Endothelial cell of umbilical vein (primary cell): Measurements from ENCODE around the gene TTC3. TPM values are rescaled to one million over a fixed set of nuclear protein-coding genes. Genes with fewer than 3 reads are reported as not detected.
A peak's percentile ranks its signal among the peaks of the same experiment; 100 is the strongest.

Experiments used
- BruUV-seq: library from RNA; stranded (reverse); fragments of 400-500 nt; replicated peaks from 2 replicates; lab custom pipeline; 2021; lab: Mats Ljungman, UMichigan
- CTCF ChIA-PET: fragments of 300-600, 350-600 bp; sonication (Branson Sonifier 250); formaldehyde crosslinking; loops from one replicate; lab custom pipeline; 2021; ENCODE audit warnings: antibody characterized with exemption, inconsistent platforms; lab: Charles Lee
- POLR2A ChIA-PET: fragments of 300-600, 350-600 bp; sonication (Branson Sonifier 250); formaldehyde crosslinking; loops from one replicate; lab custom pipeline; 2021; ENCODE audit warnings: antibody characterized with exemption, inconsistent platforms; lab: Charles Lee
- DNase-seq: peaks from one replicate; pipeline ENCODE4 v3.0.0-alpha.2; 2011; ENCODE audit warnings: low read depth, low spot score
- FAIRE-seq: peaks from 2 replicates; lab custom pipeline; 2011; peaks lifted over from hg19 to GRCh38; lab: Jason Lieb, UNC
- H2AFZ ChIP-seq: 2 replicates; pipeline ENCODE4 v1.6.0; 2012; ENCODE audit warnings: low read depth, low read length, control low read depth, inconsistent platforms
- H3K27ac ChIP-seq: 2 replicates; pipeline ENCODE4 v1.5.1; 2011; ENCODE audit warnings: low read depth, mild to moderate bottlenecking, control low read depth, low read length, moderate library complexity; ENCODE audit not compliant: insufficient read depth
- H3K27me3 ChIP-seq, 2 experiments: 2 replicates each; pipeline versions ENCODE4 v1.6.0 to v1.6.1; 2011; ENCODE audit warnings: low read length in 2 of 2, mixed read lengths in 1 of 2; ENCODE audit not compliant: control insufficient read depth in 2 of 2, insufficient read depth in 2 of 2
- H3K36me3 ChIP-seq, 2 experiments: 2 replicates in 1 of 2; 3 replicates in 1 of 2; pipeline ENCODE4 v1.5.1; 2011; ENCODE audit warnings: low read length in 2 of 2, mild to moderate bottlenecking in 1 of 2, moderate library complexity in 1 of 2; ENCODE audit not compliant: control insufficient read depth in 2 of 2, insufficient read depth in 2 of 2; ENCODE audit errors: extremely low read depth in 1 of 2
- H3K4me1 ChIP-seq: 3 replicates; pipeline ENCODE4 v1.5.1; 2011; ENCODE audit warnings: mild to moderate bottlenecking, low read length; ENCODE audit not compliant: control insufficient read depth, insufficient read depth; ENCODE audit errors: extremely low read depth
- H3K4me2 ChIP-seq: 2 replicates; pipeline ENCODE4 v1.6.1; 2011; ENCODE audit warnings: low read length, control low read depth, mixed read lengths; ENCODE audit not compliant: insufficient read depth
- H3K4me3 ChIP-seq, 3 experiments: fragments of 200-600 bp in 1 of 3; sonication (generic), shearing (Covaris generic) in 1 of 3; replicated peaks in 1 of 3; 2 replicates each; pipeline ENCODE4 v1.5.1; 2011 to 2016; ENCODE audit warnings: control low read depth in 3 of 3, low read length in 3 of 3, mild to moderate bottlenecking in 2 of 3, inconsistent platforms in 1 of 3, low read depth in 1 of 3, moderate library complexity in 1 of 3; ENCODE audit not compliant: insufficient read depth in 1 of 3
- H3K79me2 ChIP-seq: 2 replicates; pipeline ENCODE4 v1.6.0; 2012; ENCODE audit warnings: low read length, inconsistent platforms; ENCODE audit not compliant: control insufficient read depth, insufficient read depth
- H3K9ac ChIP-seq: replicated peaks from 2 replicates; pipeline ENCODE3; 2011; ENCODE audit warnings: low read length, control low read depth; ENCODE audit not compliant: insufficient read depth; ENCODE audit errors: extremely low read depth
- H3K9me1 ChIP-seq: replicated peaks from 3 replicates; pipeline ENCODE4 v1.6.0; 2011; ENCODE audit warnings: mild to moderate bottlenecking, low read length; ENCODE audit not compliant: control insufficient read depth, insufficient read depth; ENCODE audit errors: extremely low read depth
- H3K9me3 ChIP-seq: replicated peaks from 2 replicates; pipeline ENCODE4 v1.5.1; 2012; ENCODE audit warnings: low read length, inconsistent platforms; ENCODE audit not compliant: control insufficient read depth, insufficient read depth
- H4K20me1 ChIP-seq: replicated peaks from 2 replicates; pipeline ENCODE3; 2011; ENCODE audit warnings: mild to moderate bottlenecking, low read length; ENCODE audit not compliant: control insufficient read depth, insufficient read depth; ENCODE audit errors: extremely low read depth
- EZH2 ChIP-seq: IDR thresholded peaks from 2 replicates; pipeline ENCODE4 v1.6.1; 2012; ENCODE audit warnings: borderline replicate concordance, low read depth, mild to moderate bottlenecking, moderate library complexity, low read length, inconsistent platforms; ENCODE audit not compliant: severe bottlenecking
- FOS ChIP-seq: IDR thresholded peaks from 2 replicates; pipeline ENCODE4 v1.6.1; 2011; ENCODE audit warnings: mild to moderate bottlenecking, low read length, moderate library complexity, borderline replicate concordance; ENCODE audit not compliant: insufficient read depth
- GATA2 ChIP-seq: IDR thresholded peaks from 2 replicates; pipeline ENCODE4 v1.7.0; 2011; ENCODE audit warnings: low read depth, mild to moderate bottlenecking, moderate library complexity, mixed read lengths, low read length; ENCODE audit not compliant: insufficient read length, insufficient read depth
- JUN ChIP-seq: IDR thresholded peaks from 2 replicates; pipeline ENCODE4 v1.6.1; 2011; ENCODE audit warnings: borderline replicate concordance, low read depth; ENCODE audit not compliant: insufficient read length, insufficient read depth
- MYC ChIP-seq: IDR thresholded peaks from one replicate; pipeline ENCODE4 v1.6.1; 2011; ENCODE audit warnings: mild to moderate bottlenecking, low read depth, low read length
- POLR2A ChIP-seq: IDR thresholded peaks from 2 replicates; pipeline ENCODE4 v1.6.1; 2012; ENCODE audit warnings: low read depth, mild to moderate bottlenecking, control low read depth, low read length
- POLR2AphosphoS5 ChIP-seq: IDR thresholded peaks from 2 replicates; pipeline ENCODE4 v1.6.1; 2012; ENCODE audit warnings: low read depth, mild to moderate bottlenecking, control low read depth, low read length, moderate library complexity; ENCODE audit not compliant: insufficient read depth
- dilution Hi-C: fragments of 300-500 bp; cut with MboI; formaldehyde crosslinking; loops from one replicate; pipeline ENCODE4 v1.15.0; 2019; ENCODE audit warnings: low sequenced_read_pairs; ENCODE audit not compliant: extremely low pct_ligation_motif_present
- intact Hi-C: fragments of 100-400 bp; cut with micrococcal nuclease; formaldehyde crosslinking; loops from one replicate; pipeline ENCODE4 v1.10.0; 2022
- polyA plus RNA-seq, 4 experiments: library from polyadenylated mRNA; depleted of rRNA in 3 of 4; stranded (reverse) in 3 of 4; unstranded in 1 of 4; fragments of >200 nt; gene quantifications; 2 replicates each; pipeline versions ENCODE4 v1.2.1 to v1.2.3, GENCODE V29; 2011 to 2012; ENCODE audit warnings: missing spikeins in 1 of 4
- total RNA-seq: library from RNA; stranded (reverse); gene quantifications from 2 replicates; pipeline ENCODE4 v1.2.3, GENCODE V29; 2021
- TF ChIP-seq, protein P1 (sequence below): IDR thresholded peaks from 2 replicates; pipeline ENCODE4 v1.6.1; 2011; ENCODE audit not compliant: insufficient read depth, insufficient read length
- TF ChIP-seq, protein P2 (sequence below), 2 donors: IDR thresholded peaks; 1 replicate in 1 of 2; 2 replicates in 1 of 2; pipeline ENCODE4 v1.5.1; 2011; ENCODE audit warnings: low read length in 2 of 2, mild to moderate bottlenecking in 2 of 2, moderate library complexity in 2 of 2, control low read depth in 1 of 2, inconsistent platforms in 1 of 2, low read depth in 1 of 2; ENCODE audit not compliant: insufficient read depth in 1 of 2; ENCODE audit errors: extremely low read depth in 1 of 2

TTC3 gene
- total and polyA plus RNA-seq, 2 donors (not counting 3 experiments of a cell fraction or from before 2014, with no cell fraction given) = 26.2 to 113 TPM

DNA sequence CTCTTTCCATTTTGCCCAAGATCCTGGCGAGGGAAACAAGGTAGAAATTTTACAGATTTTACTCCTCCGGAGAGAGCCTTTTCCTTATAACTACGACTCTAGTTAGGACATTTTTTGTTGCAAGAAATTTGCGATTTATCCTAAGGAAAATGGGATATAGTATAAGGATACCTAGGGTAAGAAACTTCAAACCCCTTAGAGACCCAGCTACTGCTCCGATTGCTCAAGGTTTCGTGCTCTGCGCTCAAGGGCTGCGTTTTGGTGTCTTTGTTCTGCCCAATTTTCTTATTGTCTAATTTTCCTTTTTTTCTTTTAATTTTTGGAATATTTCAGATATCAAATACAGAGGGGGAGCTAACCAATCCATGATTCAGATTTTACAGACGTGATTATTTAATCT, 1.5 kb downstream of the TTC3 start:
- Histone ChIP-seq H3K4me1 (peaks cover 17% of the 10 kb centered on the region), H3K9me1 (no peaks in the 10 kb centered on the region), H3K36me3 (no peaks in the 10 kb centered on the region), H3K27ac (no peak overlapping the region), H2AFZ (no peak overlapping the region), H3K9ac (peak overlapping the region; percentile 72), H3K27me3 (no peaks in the 10 kb centered on the region), H3K79me2 (peaks cover 52% of the 10 kb centered on the region), H3K9me3 (no peaks in the 10 kb centered on the region), H3K4me2 (peak overlapping the region; percentile 71), H3K4me3 (peak overlapping the region; percentile 12 to 69 (median 59)), H4K20me1 (peaks cover 2% of the 10 kb centered on the region)
- FAIRE-seq = no peak
- no TSS peak for BruUV-seq
- dilution Hi-C loops = no loop called here
- intact Hi-C loops = loop anchor here (5.0 kb wide), 2 partner anchors 62 to 82 kb away; no protein-coding TSS in a partner anchor
- ChIA-PET POLR2A (no interaction called here), CTCF (interaction anchor here (1.0 to 1.1 kb wide), 2 partner anchors 14 to 98 kb away, joined by 3 read pairs; no protein-coding TSS in a partner anchor)
- TF ChIP-seq POLR2A = no peak
- no peak for TF ChIP-seq POLR2AphosphoS5
- TF ChIP-seq FOS = no peak
- TF ChIP-seq GATA2 = no peak
- TF ChIP-seq, protein P1, sequence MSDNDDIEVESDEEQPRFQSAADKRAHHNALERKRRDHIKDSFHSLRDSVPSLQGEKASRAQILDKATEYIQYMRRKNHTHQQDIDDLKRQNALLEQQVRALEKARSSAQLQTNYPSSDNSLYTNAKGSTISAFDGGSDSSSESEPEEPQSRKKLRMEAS = no peak
- TF ChIP-seq EZH2 = no peak
- no peak for TF ChIP-seq JUN
- TF ChIP-seq, protein P2, sequence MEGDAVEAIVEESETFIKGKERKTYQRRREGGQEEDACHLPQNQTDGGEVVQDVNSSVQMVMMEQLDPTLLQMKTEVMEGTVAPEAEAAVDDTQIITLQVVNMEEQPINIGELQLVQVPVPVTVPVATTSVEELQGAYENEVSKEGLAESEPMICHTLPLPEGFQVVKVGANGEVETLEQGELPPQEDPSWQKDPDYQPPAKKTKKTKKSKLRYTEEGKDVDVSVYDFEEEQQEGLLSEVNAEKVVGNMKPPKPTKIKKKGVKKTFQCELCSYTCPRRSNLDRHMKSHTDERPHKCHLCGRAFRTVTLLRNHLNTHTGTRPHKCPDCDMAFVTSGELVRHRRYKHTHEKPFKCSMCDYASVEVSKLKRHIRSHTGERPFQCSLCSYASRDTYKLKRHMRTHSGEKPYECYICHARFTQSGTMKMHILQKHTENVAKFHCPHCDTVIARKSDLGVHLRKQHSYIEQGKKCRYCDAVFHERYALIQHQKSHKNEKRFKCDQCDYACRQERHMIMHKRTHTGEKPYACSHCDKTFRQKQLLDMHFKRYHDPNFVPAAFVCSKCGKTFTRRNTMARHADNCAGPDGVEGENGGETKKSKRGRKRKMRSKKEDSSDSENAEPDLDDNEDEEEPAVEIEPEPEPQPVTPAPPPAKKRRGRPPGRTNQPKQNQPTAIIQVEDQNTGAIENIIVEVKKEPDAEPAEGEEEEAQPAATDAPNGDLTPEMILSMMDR (IDR thresholded peaks at IDR 0.05; ENCODE audit: extremely low read depth in 1 of 2, insufficient read depth in 1 of 2, low read depth in 1 of 2, low read length in 2 of 2) = no peak
- no peak for TF ChIP-seq MYC
- DNase-seq = no peak
